Upper lobe of right lung (tissue), 1 donor: ENCODE results near the gene PTPRT. TPM values are rescaled to one million over a fixed set of nuclear protein-coding genes. Genes with fewer than 3 reads are reported as not detected.

Experiments
- ATAC-seq: fragments of 200-7000 bp; cut with Tn5 transposase; one replicate; pipeline ENCODE4 v1.9.1; 2020; ENCODE audit warnings: mild to moderate bottlenecking, moderate library complexity
- DNase-seq: peaks from one replicate; pipeline ENCODE4 v3.0.0-alpha.2; 2020
- H3K27ac ChIP-seq: fragments of 200-600 bp; one replicate; pipeline ENCODE4 v1.8.0; 2022
- H3K27me3 ChIP-seq: fragments of 200-600 bp; one replicate; pipeline ENCODE4 v1.8.0; 2022; ENCODE audit warnings: mild to moderate bottlenecking
- H3K36me3 ChIP-seq: fragments of 200-600 bp; one replicate; pipeline ENCODE4 v1.8.0; 2022
- H3K4me1 ChIP-seq: fragments of 200-600 bp; one replicate; pipeline ENCODE4 v1.8.0; 2022
- H3K4me3 ChIP-seq: fragments of 200-600 bp; one replicate; pipeline ENCODE4 v1.8.0; 2022; ENCODE audit warnings: mild to moderate bottlenecking
- H3K9me3 ChIP-seq: fragments of 200-600 bp; one replicate; pipeline ENCODE4 v1.8.0; 2022
- CTCF ChIP-seq: fragments of 200-600 bp; IDR thresholded peaks from one replicate; pipeline ENCODE4 v1.8.0; 2022; ENCODE audit warnings: antibody characterized with exemption
- intact Hi-C: fragments of 100-400 bp; cut with DNase I; formaldehyde crosslinking; loops from one replicate; pipeline ENCODE4 v1.11.0; 2022
- total RNA-seq: library from RNA; stranded (reverse); fragmentation: NEBNext Ultra II Directional; extraction: Animal tissue kit (Norgen Biotek cat#: 25700); gene quantifications from one replicate; pipeline ENCODE4 v1.2.1, GENCODE V29; 2021
- donor health status: DM: no; HTN: yes; CAD: no; lungs with severe emphysema.

PTPRT gene
- total RNA-seq, 1 donor from 2014 or later: 0.46 TPM

- Histone ChIP-seq H3K9me3 (no peaks in the 10 kb centered on the region), H3K4me1 (no peaks in the 10 kb centered on the region), H3K27ac (no peak overlapping the region), H3K4me3 (no peak overlapping the region), H3K27me3 (no peaks in the 10 kb centered on the region), H3K36me3 (no peaks in the 10 kb centered on the region)
- TF ChIP-seq CTCF: no peak
- ATAC-seq: no peak
- intact Hi-C loops: no loop called here
- no peak for DNase-seq
These were observed 174.1 kb downstream of the PTPRT start for GRCh38 chr20:43015566-43015965.

GRCh38 chr20:43014206-43014605, 175.5 kb downstream of the PTPRT start:
- DNase-seq (no peak), ATAC-seq (no peak)
- H3K36me3 ChIP-seq: no peaks in the 10 kb centered on the region
- no peaks in the 10 kb centered on the region for H3K4me1 ChIP-seq
- intact Hi-C loops: no loop called here
- H3K4me3 ChIP-seq: no peak overlapping the region
- no peak overlapping the region for H3K27ac ChIP-seq
- TF ChIP-seq CTCF: no peak
- no peaks in the 10 kb centered on the region for H3K9me3 ChIP-seq
- H3K27me3 ChIP-seq: no peaks in the 10 kb centered on the region

GRCh38 chr20:43011491-43011890, 178.2 kb downstream of the PTPRT start:
- no peak for TF ChIP-seq CTCF
- Histone ChIP-seq H3K9me3 (no peaks in the 10 kb centered on the region), H3K36me3 (no peaks in the 10 kb centered on the region), H3K27me3 (no peaks in the 10 kb centered on the region), H3K27ac (no peak overlapping the region), H3K4me1 (no peaks in the 10 kb centered on the region), H3K4me3 (no peak overlapping the region)
- intact Hi-C loops: no loop called here
- DNase-seq (no peak), ATAC-seq (no peak)

GRCh38 chr20:43009532-43009931, 180.2 kb downstream of the PTPRT start:
- ATAC-seq (no peak), DNase-seq (no peak)
- Histone ChIP-seq H3K4me1 (no peaks in the 10 kb centered on the region), H3K36me3 (no peaks in the 10 kb centered on the region), H3K9me3 (no peaks in the 10 kb centered on the region), H3K27ac (no peak overlapping the region), H3K27me3 (no peaks in the 10 kb centered on the region), H3K4me3 (no peak overlapping the region)
- no peak for TF ChIP-seq CTCF
- intact Hi-C loops: no loop called here

GRCh38 chr20:43007525-43007924, 182.2 kb downstream of the PTPRT start:
- Histone ChIP-seq H3K4me3 (no peak overlapping the region), H3K36me3 (no peaks in the 10 kb centered on the region), H3K9me3 (no peaks in the 10 kb centered on the region), H3K27ac (no peak overlapping the region), H3K27me3 (no peaks in the 10 kb centered on the region), H3K4me1 (no peaks in the 10 kb centered on the region)
- TF ChIP-seq CTCF: no peak
- intact Hi-C loops: no loop called here
- ATAC-seq (no peak), DNase-seq (no peak)

GRCh38 chr20:43006651-43007375, 182.9 kb downstream of the PTPRT start:
- DNase-seq: no peak
- intact Hi-C loops: no loop called here

More at GRCh38 chr20:43006651-43007375, 182.9 kb downstream of the PTPRT start:
- no peak overlapping the region for H3K4me3 ChIP-seq
- H3K9me3 ChIP-seq: no peaks in the 10 kb centered on the region
- no peak overlapping the region for H3K27ac ChIP-seq
- TF ChIP-seq CTCF: no peak
- H3K27me3 ChIP-seq: no peaks in the 10 kb centered on the region
- ATAC-seq: no peak
- no peaks in the 10 kb centered on the region for H3K36me3 ChIP-seq
- no peaks in the 10 kb centered on the region for H3K4me1 ChIP-seq
